Activated T-helper 1 cell treated with anti-CD3 and anti-CD28 coated beads, Interleukin-2, amount 50 U/mL, for 16 hours (primary cell): Measurements from ENCODE around the gene ZFYVE9.

Experiments used
- DNase-seq, 2 donors: peaks; one replicate each; pipeline ENCODE4 v3.0.0-alpha.2; 2020; ENCODE audit warnings: low read depth in 1 of 2, low spot score in 1 of 2

ZFYVE9 gene

GRCh38 chr1:52334906-52335528 is 193.1 kb downstream of the ZFYVE9 start:
- no peak for DNase-seq

- DNase-seq: no peak
These were observed 195.6 kb downstream of the ZFYVE9 start for GRCh38 chr1:52337439-52337838.

GRCh38 chr1:52341655-52342260 is 199.9 kb downstream of the ZFYVE9 start:
- no peak for DNase-seq

- no peak for DNase-seq
These were observed 202.1 kb downstream of the ZFYVE9 start for GRCh38 chr1:52343979-52344378.

DNA sequence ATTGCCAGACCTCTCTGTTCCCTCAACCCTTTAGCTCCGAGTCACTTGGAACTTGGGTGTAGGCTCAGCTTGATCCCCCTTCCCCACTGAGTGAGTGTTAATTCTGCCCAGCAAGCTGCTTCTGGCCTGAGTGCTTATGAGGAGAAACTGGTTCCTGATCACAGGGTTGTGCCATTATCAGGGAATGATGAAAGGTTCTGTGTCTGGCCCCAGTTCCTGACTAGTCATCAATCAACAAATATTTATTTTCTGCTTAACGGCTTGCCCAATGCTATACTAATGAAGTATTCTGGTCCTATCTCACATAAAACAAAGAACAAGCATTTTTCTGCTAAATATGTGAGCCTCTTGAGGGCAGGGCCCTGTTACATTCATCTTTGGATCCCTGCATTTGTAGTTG is 203.4 kb downstream of the ZFYVE9 start:
- DNase-seq: no peak

DNA sequence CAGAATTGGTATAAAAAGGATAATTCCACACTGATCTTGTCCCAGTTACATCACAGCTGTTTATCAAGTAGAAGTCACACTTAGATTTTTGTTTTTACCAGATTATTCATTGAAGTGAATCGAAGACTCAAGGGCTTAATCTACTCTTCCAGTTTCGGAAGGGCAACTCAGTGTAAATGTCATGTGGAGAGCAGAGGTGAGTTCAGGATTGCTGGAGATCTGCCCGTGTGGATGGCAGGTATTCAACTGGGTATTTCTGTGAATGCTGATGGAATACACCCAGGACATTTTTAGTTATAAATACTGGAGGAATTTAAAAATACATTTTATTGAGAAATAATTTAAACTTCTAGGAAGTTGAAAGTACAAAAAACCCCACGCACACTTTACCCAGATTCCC is 204.8 kb downstream of the ZFYVE9 start:
- no peak for DNase-seq

- no peak for DNase-seq
These were observed 206.9 kb downstream of the ZFYVE9 start for GRCh38 chr1:52348704-52349300.

DNA sequence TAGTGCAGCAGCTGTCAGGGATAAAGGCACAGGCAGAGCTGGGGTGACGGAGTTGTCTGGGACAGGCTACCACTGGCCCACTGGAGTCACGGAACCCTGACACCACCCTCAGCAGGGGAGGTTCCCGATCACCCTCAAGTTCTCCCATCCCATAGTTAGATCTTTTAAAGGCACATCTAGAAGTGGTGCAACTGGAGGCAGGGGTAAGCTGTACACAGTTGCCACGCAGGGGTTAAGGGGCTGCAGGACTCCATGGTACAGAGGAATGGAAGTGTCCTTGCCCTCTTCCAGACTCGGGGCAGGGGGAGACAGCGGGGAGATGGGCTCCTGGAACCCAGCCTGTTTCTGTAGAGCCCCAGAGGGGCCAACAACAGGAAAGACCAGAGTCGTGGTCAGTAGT is 210.8 kb downstream of the ZFYVE9 start:
- no peak for DNase-seq

DNA sequence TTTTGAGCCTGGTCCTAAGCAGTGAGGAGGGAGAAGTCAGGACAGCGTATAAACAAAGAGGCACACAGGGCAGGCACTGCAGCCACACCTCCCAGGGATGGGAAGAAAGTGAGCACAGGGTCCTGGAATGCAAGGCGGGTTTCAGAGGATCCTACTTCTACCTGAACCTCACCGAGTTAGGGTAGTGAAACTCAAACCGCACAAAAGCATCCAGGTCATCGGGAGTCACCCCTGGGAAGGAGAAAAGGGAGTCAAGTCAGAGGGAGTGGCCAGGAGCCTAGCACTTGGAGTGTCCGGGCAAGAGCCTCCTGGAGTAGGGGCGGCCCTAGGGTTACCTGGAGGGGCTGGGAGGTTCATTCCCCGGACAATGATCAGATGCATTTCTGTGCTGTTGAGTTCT is 213.5 kb downstream of the ZFYVE9 start:
- no peak for DNase-seq

GRCh38 chr1:52355847-52356505 is 214.1 kb downstream of the ZFYVE9 start:
- no peak for DNase-seq

DNA sequence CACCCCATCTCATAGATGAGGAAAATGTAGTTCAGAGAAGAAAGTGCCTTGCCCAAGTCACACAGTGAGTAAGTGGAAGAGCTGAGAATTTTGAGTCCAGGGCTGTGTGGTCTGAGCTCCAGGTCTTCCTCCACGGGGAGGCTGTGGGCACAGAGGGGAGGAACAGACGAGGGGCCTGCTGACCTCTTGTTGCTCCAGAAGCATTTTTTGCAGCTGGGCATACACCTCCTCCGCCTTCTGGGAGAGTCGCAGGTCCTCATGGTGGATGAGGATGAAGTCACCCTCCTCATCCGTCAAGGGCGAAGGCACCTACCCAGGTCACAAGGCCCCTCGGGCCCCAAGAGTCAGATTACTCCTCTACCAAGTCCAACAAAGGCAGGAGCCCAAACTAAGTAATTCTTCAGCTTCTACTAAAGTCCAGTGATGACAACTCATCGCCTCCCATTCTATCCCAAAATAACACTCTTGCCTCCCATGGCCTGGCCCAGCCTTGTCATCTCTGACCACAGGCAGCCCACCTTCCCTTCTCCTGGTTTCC is 215.0 kb downstream of the ZFYVE9 start:
- DNase-seq: no peak

GRCh38 chr1:52357397-52357796 is 215.5 kb downstream of the ZFYVE9 start:
- DNase-seq: no peak

DNA sequence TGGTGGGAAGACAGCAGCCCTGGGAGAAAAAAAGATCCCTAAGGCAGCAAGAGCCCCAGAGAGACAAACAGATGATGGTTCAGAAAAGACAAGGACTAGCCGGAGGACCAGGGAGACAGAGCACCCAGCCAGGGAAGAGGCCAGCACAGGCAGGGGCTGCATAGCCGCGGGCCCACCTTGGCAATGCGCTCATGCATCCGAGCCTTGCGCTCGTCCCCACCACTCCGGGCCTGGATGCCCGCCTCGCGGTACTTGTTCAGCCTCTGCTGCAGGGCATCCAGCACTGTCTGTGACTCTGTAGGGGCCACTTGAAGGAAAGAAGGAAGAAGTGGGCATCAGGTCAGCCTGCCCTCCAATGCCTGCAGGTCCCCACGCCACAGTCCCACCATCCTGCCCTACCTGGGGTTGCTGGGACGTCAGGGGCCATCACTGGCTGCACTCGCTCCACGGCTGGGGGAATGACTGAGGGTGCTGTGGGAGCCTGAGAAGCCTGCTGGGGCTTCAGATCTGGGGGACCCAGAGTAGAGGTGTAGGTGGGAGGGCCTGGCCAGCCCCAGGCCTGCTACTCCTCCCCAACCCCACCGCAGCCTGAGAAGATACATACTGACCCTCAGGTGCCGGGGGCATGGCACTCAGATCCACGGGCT is 217.1 kb downstream of the ZFYVE9 start:
- no peak for DNase-seq

- no peak for DNase-seq
These were observed 218.0 kb downstream of the ZFYVE9 start for GRCh38 chr1:52359676-52360594.

DNA sequence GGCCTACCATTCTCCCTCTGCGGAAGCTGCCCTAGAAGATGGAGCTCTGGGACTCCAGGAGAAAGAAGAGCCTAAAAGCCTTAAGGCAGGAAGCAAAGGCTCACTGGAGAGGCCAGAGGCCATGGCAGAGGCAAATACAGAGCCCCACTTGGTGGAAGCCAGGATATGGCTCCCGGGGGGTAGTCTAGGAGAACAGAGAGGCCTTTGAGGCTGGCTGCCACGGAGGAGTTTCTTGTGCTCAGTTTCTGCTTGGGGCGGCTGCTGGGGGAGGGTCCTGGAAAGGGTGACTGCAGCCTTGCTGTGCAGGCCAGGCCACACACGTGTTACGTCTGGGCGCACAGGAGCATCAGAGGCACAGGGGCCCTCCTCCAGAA is 218.7 kb downstream of the ZFYVE9 start:
- DNase-seq: no peak

- no peak for DNase-seq
These were observed 222.4 kb downstream of the ZFYVE9 start for GRCh38 chr1:52364235-52364839.

- DNase-seq: no peak
These were observed 223.3 kb downstream of the ZFYVE9 start for GRCh38 chr1:52365071-52365745.

DNA sequence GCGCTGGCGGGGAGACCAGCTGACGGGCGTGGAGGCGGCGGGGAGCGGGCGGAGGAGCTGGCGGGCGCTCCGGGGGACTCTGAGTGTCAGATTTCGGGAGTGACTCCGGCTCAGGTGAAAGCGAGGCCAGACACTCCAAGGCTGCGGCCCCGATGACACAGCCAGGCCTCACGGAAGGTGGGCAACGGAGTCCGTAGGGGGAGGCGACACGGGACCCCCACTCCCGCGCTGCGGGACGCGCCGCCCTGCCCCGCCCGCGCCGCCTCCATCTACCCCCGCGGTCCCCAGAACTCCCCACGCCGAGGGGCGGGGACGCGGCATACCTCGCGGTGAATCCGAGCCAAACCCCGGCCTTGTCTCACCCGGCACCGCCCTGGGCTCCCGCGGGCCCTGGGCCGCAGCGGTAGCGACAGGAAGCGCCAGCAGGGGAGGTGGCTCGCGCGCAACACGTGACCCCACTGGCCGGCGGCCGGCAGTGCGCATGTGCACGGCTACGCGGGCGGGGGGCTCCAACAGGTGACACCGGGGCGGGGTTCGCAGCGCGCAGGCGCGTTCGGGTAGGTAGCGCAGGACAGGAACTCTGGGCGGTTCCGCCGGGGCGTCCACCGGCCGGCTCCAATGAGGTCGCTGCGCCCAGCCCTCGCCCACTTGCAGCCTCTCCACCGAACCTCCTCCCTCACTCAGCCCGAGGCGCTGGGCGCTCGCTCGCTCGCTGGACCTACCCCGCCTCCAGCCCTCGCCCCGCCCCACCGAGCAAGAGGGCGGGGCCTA is 224.0 kb downstream of the ZFYVE9 start, which contains the start of gene CC2D1B:
TSS of gene CC2D1B (minus strand) at position 460 of the 771 bp plus-strand sequence. CDS start 1,585 bp downstream, outside the sequence.
- DNase-seq: peak; percentile 98 to 100

DNA sequence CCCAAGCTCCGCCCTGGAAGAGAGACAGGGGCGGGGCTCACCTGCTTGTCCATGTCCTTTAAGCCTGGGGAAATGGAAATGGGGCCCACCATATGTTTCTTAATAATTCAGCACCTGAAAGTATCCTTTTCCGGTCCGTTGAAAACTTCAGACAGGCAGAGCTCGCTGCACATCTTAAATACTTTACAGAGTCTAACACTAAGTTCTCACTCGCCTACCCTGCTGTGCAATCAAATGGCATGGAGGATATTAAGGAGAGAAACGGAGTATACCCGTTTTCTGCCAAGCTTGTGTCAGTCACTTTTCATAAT is 224.6 kb downstream of the ZFYVE9 start:
- no peak for DNase-seq
